ENCODE measurements around the gene UBE2E3.

- TF ChIP-seq, protein P1, sequence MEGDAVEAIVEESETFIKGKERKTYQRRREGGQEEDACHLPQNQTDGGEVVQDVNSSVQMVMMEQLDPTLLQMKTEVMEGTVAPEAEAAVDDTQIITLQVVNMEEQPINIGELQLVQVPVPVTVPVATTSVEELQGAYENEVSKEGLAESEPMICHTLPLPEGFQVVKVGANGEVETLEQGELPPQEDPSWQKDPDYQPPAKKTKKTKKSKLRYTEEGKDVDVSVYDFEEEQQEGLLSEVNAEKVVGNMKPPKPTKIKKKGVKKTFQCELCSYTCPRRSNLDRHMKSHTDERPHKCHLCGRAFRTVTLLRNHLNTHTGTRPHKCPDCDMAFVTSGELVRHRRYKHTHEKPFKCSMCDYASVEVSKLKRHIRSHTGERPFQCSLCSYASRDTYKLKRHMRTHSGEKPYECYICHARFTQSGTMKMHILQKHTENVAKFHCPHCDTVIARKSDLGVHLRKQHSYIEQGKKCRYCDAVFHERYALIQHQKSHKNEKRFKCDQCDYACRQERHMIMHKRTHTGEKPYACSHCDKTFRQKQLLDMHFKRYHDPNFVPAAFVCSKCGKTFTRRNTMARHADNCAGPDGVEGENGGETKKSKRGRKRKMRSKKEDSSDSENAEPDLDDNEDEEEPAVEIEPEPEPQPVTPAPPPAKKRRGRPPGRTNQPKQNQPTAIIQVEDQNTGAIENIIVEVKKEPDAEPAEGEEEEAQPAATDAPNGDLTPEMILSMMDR (conservative IDR thresholded peaks at IDR 0.05) = no peak
- TF ChIP-seq ZFX (IDR thresholded peaks at IDR 0.05) = no peak
These were observed 89.9 kb downstream of the UBE2E3 start for GRCh38 chr2:181070119-181070835.

All from C4-2B (cell line).